ENCODE data around the gene HDAC5.

DNA sequence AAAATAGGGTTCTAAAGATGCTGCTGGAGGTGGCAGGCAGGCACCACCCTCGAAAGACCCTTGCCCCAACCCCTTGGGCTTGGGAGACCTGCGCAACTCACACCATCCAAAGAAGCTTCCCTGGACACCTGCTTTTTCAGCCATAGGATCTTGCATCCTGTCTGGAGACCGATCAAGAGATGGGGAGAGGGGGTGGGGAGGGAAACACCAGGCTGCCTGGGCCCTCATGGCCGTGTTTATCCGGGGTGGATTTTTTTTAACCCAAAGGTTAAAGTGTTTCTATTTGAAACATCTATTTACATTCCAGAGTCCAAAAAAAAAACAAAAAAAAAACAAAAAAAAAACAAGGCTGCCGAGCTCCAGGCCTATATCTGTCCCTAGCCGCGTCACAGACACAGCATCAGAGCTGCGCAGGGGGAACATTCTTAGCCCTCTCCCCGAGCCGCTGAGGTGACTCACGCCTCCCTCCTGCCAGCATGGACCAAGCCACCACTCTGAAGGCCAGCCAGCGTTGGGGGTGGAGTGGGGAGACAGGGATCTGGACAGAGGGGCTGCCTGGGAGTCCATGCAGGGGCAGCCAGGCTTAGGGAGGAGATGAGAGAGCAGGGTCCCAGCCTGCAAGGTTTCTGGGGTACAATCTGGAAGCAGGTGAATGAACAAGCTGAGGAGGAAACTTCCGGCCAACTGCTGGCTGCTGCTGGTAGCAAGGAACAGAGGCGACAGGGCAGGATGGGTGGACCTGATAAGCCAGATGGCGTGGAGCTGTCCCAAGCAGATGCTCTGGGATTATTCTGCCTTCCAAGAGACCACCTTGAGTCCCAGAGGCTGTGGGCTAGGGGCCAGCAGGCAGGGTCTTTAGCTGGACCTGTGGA lies 14.8 kb downstream of the HDAC5 start:
- TF ChIP-seq EZH2phosphoT487 (IDR thresholded peaks at IDR 0.05; ENCODE audit: low read depth) = no peak
- TF ChIP-seq, protein P1, sequence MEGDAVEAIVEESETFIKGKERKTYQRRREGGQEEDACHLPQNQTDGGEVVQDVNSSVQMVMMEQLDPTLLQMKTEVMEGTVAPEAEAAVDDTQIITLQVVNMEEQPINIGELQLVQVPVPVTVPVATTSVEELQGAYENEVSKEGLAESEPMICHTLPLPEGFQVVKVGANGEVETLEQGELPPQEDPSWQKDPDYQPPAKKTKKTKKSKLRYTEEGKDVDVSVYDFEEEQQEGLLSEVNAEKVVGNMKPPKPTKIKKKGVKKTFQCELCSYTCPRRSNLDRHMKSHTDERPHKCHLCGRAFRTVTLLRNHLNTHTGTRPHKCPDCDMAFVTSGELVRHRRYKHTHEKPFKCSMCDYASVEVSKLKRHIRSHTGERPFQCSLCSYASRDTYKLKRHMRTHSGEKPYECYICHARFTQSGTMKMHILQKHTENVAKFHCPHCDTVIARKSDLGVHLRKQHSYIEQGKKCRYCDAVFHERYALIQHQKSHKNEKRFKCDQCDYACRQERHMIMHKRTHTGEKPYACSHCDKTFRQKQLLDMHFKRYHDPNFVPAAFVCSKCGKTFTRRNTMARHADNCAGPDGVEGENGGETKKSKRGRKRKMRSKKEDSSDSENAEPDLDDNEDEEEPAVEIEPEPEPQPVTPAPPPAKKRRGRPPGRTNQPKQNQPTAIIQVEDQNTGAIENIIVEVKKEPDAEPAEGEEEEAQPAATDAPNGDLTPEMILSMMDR (IDR thresholded peaks at IDR 0.05; ENCODE audit: low read depth, low read length) = no peak

Measured in OCI-LY3 (cell line).